H54 (cell line): ENCODE data around the gene EEFSEC.

Experiments
- DNase-seq: peaks from one replicate; pipeline ENCODE4 v3.0.0; 2011; ENCODE audit warnings: low spot score, mixed read lengths; ENCODE audit not compliant: insufficient read length
- FAIRE-seq: peaks from 3 replicates; lab custom pipeline; 2011; peaks lifted over from hg19 to GRCh38; lab: Jason Lieb, UNC
- POLR2A ChIP-seq: IDR thresholded peaks from 2 replicates; pipeline ENCODE4 v1.6.1; 2011; ENCODE audit warnings: low read depth, mild to moderate bottlenecking, low read length

Gene EEFSEC

DNA sequence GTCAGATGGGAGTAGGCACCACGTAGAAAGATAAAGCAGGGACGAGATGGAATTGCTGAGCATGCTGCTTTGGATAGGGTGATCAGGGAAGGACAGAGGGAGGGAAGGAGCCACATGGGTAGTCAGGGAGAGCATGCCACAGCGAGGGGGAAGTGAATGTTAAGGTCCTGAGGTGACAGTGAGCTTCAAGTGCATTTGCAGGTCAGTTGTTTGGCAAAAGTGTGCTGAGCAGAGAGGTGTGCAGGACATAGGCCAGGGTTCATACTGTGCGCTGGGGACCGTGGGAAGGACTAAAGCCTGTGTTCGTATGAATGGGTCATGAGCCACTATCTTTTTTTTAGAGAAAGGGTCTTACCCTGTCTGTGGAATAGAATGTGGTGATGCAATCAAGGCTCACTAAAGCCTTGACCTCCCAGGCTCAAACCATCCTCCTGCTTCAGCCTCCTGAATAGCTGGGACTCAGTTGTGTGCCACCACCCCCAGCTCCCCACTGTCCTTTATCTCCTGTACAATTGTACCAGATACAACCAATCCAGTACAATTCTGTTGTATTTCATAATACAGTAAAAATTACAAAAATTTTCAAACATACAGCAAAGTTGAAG, 205.9 kb downstream of the EEFSEC start:
- TF ChIP-seq POLR2A: no peak
- no peak for FAIRE-seq
- DNase-seq: no peak

DNA sequence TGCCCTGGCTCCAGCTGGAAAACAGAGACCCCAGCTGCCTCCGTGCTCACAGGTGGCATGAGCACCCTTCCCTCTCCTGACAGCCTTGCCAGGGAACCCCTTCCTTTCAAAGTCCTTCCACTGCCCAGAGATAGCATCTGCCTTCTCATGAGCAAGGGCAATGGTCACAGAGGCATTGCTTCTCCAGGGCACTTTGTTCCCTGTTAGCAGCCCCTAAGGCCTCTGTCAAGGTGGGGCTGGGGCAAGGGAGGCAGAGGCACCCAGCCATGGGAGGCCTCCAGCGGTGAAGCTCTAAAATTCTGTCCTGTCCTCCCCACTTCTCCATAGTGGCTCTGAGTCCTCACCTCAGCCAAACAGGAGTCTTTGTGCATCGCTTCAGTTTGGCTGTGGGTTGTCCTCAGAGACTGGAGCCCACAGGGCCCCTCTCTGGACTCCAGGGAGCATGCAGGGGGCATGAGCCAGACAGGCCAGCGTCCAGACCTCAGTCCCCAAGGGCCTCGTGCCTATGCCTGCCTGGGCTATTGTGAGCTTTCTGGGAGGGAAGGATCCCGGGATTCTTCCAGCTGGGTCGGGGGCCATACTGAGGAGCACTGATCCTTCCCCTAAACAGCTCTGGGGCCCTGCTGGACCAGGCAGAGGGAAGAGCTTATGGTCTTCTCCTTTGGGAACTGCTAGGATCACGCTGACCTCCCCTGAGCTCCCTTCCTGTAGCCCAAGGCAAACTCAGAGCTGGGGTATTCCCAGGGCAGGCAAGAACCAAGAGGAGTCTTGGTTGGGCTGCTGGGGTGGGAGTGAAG, 206.8 kb downstream of the EEFSEC start:
- no peak for FAIRE-seq
- DNase-seq: no peak
- no peak for TF ChIP-seq POLR2A

GRCh38 chr3:128360705-128361271, 207.5 kb downstream of the EEFSEC start:
- no peak for FAIRE-seq
- no peak for TF ChIP-seq POLR2A
- DNase-seq: no peak

DNA sequence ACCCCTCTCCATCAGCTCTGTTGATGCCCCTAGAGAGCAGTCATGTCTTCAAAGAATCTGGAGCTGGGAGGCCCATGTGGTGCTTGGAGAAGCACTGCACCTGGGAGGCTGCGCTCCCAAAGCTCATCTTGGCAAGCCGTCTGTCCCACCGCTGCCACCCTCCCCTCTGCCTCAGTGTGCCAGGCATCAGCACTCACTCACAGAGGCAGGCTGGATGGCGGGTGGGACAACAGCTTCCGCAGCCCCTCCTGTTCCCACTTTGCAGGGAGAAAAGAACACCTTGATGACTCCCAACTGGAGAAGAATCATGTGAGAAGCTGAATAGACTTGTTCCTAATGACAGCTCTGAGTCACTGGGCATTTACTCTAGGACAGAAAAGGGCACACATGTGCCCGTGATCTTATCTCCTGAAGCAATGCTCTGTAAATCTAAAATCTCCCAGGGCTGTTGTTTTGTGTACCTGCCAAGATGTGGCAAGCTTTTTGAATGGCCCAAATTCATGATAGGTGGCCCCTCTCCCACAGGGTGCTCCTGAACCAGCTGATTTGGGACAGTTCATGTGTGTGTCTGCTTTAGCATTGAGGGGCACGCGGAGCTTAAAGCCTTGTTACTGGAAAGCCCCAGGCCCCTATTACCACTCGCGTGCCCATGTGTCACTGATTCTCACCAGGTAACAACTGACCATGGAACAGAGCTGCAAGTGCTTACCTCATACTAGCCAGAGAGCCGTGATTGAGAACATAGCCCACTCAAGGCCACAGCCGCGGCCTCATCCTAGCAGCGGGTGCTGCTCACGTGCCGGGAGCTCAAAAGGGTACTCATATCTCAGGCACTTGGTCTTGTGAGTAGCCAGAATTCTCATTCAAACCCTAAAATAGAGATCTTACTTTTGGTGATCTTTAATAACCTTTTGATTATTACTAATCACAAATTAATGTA, 209.0 kb downstream of the EEFSEC start:
- no peak for TF ChIP-seq POLR2A
- no peak for DNase-seq
- no peak for FAIRE-seq

- DNase-seq (no peak), FAIRE-seq (no peak)
- no peak for TF ChIP-seq POLR2A
Observed at GRCh38 chr3:128364291-128364690, 211.0 kb downstream of the EEFSEC start.

- DNase-seq (no peak), FAIRE-seq (no peak)
- no peak for TF ChIP-seq POLR2A
Observed at GRCh38 chr3:128364808-128365360, 211.6 kb downstream of the EEFSEC start.

DNA sequence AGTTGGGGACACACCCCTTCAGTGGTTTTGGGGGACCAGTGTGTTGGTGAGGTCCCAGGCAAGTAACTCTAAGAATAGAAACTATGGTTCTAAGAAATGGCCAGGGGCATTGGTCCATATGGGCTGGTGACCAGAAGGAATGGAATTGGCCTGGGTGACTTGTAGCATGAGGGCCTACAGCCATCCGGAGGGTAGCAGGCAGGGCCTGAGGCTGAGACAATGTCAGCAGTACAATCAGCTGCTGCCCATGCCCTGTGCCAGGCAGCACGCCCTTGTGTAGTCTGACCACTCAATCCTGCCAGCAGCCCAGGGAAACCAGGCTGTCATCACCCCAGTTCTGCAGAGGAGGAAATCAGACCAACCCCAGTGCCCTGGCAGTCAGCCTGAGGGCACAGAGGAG, 212.9 kb downstream of the EEFSEC start:
- DNase-seq (no peak), FAIRE-seq (no peak)
- TF ChIP-seq POLR2A: no peak

GRCh38 chr3:128366652-128367051, 213.4 kb downstream of the EEFSEC start:
- FAIRE-seq: no peak
- TF ChIP-seq POLR2A: no peak
- no peak for DNase-seq

DNA sequence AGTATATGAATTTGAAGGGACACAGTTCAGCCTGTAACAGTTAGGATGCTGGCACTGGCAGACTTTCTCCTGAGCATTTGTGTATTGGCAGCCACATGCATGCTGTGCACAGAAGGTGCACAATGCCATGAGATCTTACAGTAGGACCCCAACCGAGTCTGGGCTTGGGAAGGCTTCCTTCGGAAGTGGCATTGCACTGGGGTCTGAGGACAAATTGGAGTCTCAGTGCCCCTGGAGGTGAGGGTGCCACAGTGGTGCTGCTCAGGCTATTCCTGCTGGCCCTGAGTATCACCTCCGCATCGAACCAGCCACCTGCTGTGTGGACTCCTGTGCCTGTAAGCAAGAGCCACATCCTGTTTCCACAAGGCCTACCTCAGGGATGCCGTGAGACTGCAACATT, 213.9 kb downstream of the EEFSEC start:
- no peak for TF ChIP-seq POLR2A
- FAIRE-seq: no peak
- no peak for DNase-seq

- TF ChIP-seq POLR2A: no peak
- DNase-seq (peak; percentile 91), FAIRE-seq (peak; percentile 67)
Observed at GRCh38 chr3:128367761-128368160, 214.5 kb downstream of the EEFSEC start.

GRCh38 chr3:128368626-128369025, 215.3 kb downstream of the EEFSEC start:
- FAIRE-seq (no peak), DNase-seq (no peak)
- TF ChIP-seq POLR2A: no peak

- no peak for TF ChIP-seq POLR2A
- FAIRE-seq (no peak), DNase-seq (no peak)
Observed at GRCh38 chr3:128369121-128369703, 215.9 kb downstream of the EEFSEC start.
